ENCODE measurements around the gene KEL. TPM values are rescaled to one million over a fixed set of nuclear protein-coding genes. Genes with fewer than 3 reads are reported as not detected.

KEL gene, protein sequence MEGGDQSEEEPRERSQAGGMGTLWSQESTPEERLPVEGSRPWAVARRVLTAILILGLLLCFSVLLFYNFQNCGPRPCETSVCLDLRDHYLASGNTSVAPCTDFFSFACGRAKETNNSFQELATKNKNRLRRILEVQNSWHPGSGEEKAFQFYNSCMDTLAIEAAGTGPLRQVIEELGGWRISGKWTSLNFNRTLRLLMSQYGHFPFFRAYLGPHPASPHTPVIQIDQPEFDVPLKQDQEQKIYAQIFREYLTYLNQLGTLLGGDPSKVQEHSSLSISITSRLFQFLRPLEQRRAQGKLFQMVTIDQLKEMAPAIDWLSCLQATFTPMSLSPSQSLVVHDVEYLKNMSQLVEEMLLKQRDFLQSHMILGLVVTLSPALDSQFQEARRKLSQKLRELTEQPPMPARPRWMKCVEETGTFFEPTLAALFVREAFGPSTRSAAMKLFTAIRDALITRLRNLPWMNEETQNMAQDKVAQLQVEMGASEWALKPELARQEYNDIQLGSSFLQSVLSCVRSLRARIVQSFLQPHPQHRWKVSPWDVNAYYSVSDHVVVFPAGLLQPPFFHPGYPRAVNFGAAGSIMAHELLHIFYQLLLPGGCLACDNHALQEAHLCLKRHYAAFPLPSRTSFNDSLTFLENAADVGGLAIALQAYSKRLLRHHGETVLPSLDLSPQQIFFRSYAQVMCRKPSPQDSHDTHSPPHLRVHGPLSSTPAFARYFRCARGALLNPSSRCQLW
- total RNA-seq = 1 to 10 TPM in 2 of 10 donors, under 1 TPM in 5, not detected in 3; 0.09 to 1.3 (median 0.65) TPM
- under 1 TPM; 0.04 to 0.37 TPM for polyA plus RNA-seq
- long read RNA-seq, donor 1 = 0 reads
- long read RNA-seq, donor 2 = 0 reads
- long read RNA-seq, donor 3 = 0 reads

DNA sequence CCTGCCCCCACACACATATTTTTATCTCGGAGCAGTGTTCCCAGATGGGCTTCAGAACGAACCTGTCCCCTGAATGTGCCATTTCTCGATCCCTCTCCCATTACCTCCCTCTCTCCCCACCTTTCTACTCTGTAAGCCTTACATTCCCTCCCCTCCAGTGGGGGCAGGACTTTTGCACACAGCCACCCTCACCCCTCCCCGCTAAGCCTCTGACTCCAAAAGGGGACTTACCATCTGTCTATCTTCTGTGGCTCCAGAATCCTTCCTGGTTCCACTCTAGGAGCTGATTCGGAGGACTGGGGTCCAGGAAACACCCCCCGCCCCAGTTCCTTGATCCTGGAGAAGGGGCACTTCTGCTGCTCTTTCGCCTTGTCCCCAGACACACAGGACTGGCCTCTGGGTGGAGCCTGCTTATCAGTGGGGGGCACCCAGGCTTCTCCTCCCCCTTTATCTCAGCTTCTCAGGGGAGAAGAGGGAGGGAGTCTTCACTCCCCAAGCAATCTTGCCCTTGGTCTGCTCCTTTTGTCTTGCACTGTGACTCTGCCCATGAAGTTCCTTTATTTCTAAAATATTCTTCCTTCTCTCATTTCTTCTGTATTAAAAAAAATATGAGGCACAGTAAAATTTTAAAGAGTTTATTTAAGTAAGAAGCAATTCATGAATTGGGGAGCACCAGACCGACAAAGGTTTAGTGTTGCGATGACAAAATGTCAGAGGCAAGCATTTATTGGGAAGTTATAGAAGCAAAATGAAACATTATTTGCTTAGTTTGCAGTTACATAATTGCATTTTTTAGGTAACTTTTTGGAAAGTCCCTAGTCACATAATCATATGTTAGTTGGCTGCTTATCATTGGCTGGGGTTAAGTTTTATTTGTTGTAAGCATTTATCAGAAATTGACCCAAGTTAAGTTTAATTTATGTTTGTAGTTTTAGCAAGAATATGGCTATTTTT, at the start of gene KEL:
TSS of gene KEL (minus strand) at position 391 of the 954 bp plus-strand sequence. CDS start at position 234, 157 bp downstream.
- no peak for DNase-seq
- Histone ChIP-seq H3K27ac (no peak within 1 kb of the TSS), H3K4me3 (no peak within 1 kb of the TSS), H3K36me3 (no peaks in the 10 kb centered on the region), H3K9me3 (no peaks in the 10 kb centered on the region), H3K4me1 (no peaks in the 10 kb centered on the region), H3K27me3 (peaks cover 0 to 16% (median 9%) of the 10 kb centered on the region in 7 donors)
- WGBS, 2 donors = 43 to 48% methylated on average over 9 of the region's 9 CpGs
- intact Hi-C loops (cut with DNase I) = no loop called here
- TF ChIP-seq, protein P1, sequence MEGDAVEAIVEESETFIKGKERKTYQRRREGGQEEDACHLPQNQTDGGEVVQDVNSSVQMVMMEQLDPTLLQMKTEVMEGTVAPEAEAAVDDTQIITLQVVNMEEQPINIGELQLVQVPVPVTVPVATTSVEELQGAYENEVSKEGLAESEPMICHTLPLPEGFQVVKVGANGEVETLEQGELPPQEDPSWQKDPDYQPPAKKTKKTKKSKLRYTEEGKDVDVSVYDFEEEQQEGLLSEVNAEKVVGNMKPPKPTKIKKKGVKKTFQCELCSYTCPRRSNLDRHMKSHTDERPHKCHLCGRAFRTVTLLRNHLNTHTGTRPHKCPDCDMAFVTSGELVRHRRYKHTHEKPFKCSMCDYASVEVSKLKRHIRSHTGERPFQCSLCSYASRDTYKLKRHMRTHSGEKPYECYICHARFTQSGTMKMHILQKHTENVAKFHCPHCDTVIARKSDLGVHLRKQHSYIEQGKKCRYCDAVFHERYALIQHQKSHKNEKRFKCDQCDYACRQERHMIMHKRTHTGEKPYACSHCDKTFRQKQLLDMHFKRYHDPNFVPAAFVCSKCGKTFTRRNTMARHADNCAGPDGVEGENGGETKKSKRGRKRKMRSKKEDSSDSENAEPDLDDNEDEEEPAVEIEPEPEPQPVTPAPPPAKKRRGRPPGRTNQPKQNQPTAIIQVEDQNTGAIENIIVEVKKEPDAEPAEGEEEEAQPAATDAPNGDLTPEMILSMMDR (IDR thresholded peaks at IDR 0.05) = no peak
- ATAC-seq = no peak

- Histone ChIP-seq H3K4me3 (no peak overlapping the region), H3K27me3 (peaks cover 0 to 26% (median 0%) of the 10 kb centered on the region in 7 donors), H3K27ac (no peak overlapping the region), H3K9me3 (no peaks in the 10 kb centered on the region), H3K4me1 (peaks cover 0 to 6% (median 0%) of the 10 kb centered on the region in 9 donors), H3K36me3 (no peaks in the 10 kb centered on the region)
- peak; percentile 77 to 81 for DNase-seq
- 37% methylated on average over 24 of the region's 24 CpGs for WGBS, 2 donors
- peak; percentile 69 to 95 (median 90) for ATAC-seq
- intact Hi-C loops (cut with DNase I) = loop anchor here in 9 of 10 donors (1.0 to 10.0 kb wide), 7 partner anchors 151 to 383 kb away; partner anchors contain the start of gene EPHB6 (in 3 of the 9)
- TF ChIP-seq, protein P1 (IDR thresholded peaks at IDR 0.05) = peak; percentile 87 to 99 (median 97)
These were observed 46.1 kb upstream of the KEL start for GRCh38 chr7:143008007-143008901.

- ATAC-seq (no peak), DNase-seq (no peak)
- peaks cover 0 to 15% (median 0%) of the 10 kb centered on the region in 11 donors for H3K9me3 ChIP-seq
- H3K4me1 ChIP-seq = peaks cover 0 to 9% (median 0%) of the 10 kb centered on the region in 9 donors
- no peaks in the 10 kb centered on the region for H3K36me3 ChIP-seq
- no peak overlapping the region for H3K4me3 ChIP-seq
- intact Hi-C loops (cut with DNase I) = loop anchor here in 7 of 10 donors (2.0 to 10.0 kb wide), 6 partner anchors 148 to 381 kb away; partner anchors contain the start of gene EPHB6 (in 3 of the 7)
- TF ChIP-seq, protein P1 (IDR thresholded peaks at IDR 0.05) = no peak
- 63 to 71% methylated on average over 6 of the region's 6 CpGs for WGBS, 2 donors
- peaks cover 0 to 23% (median 0%) of the 10 kb centered on the region in 7 donors for H3K27me3 ChIP-seq
- no peak overlapping the region for H3K27ac ChIP-seq
These were observed 43.6 kb upstream of the KEL start for GRCh38 chr7:143005632-143006260.

All from heart right ventricle (tissue), 16 donors.